ENCODE results near the gene TRPM6.
"Not testable (repeated sequence)": the region's sequence is repeated elsewhere in the genome, so short reads cannot be mapped to it uniquely, and the experiment has no call there.

Gene TRPM6

GRCh38 chr9:74855072-74855471 is 32.6 kb downstream of the TRPM6 start:
- DNase-seq, result no peak

GRCh38 chr9:74853024-74853423 is 34.7 kb downstream of the TRPM6 start:
- not testable (repeated sequence) for DNase-seq

GRCh38 chr9:74848153-74848525 is 39.6 kb downstream of the TRPM6 start:
- DNase-seq, result no peak

- no peak for DNase-seq
Observed at GRCh38 chr9:74847478-74848152, 40.1 kb downstream of the TRPM6 start.

GRCh38 chr9:74846766-74847165 is 41.0 kb downstream of the TRPM6 start:
- DNase-seq, result no peak

- DNase-seq, result no peak
Observed at GRCh38 chr9:74838351-74838750, 49.4 kb downstream of the TRPM6 start.

GRCh38 chr9:74824654-74825053 is 63.1 kb downstream of the TRPM6 start:
- no peak for DNase-seq

- no peak for DNase-seq
Observed at GRCh38 chr9:74821636-74822035, 66.1 kb downstream of the TRPM6 start.

GRCh38 chr9:74817816-74818215 is 69.9 kb downstream of the TRPM6 start:
- no peak for DNase-seq

GRCh38 chr9:74817281-74817810 is 70.4 kb downstream of the TRPM6 start:
- no peak for DNase-seq

- DNase-seq, result no peak
Observed at GRCh38 chr9:74810200-74810599, 77.5 kb downstream of the TRPM6 start.

- no peak for DNase-seq
Observed at GRCh38 chr9:74804018-74804385, 83.7 kb downstream of the TRPM6 start.

- no peak for DNase-seq
Observed at GRCh38 chr9:74803376-74804017, 84.2 kb downstream of the TRPM6 start.

GRCh38 chr9:74800226-74800625 is 87.5 kb downstream of the TRPM6 start:
- no peak for DNase-seq

GRCh38 chr9:74795803-74796202 is 91.9 kb downstream of the TRPM6 start:
- DNase-seq, result no peak

- no peak for DNase-seq
Observed at GRCh38 chr9:74795081-74795480, 92.6 kb downstream of the TRPM6 start.

GRCh38 chr9:74784506-74784905 is 103.2 kb downstream of the TRPM6 start:
- DNase-seq, result no peak

GRCh38 chr9:74783408-74783807 is 104.3 kb downstream of the TRPM6 start:
- DNase-seq, result no peak

GRCh38 chr9:74777136-74777879 is 110.4 kb downstream of the TRPM6 start:
- DNase-seq, result peak; percentile 73

- DNase-seq, result no peak
Observed at GRCh38 chr9:74775396-74775795, 112.3 kb downstream of the TRPM6 start.

GRCh38 chr9:74773886-74774479 is 113.7 kb downstream of the TRPM6 start:
- peak; percentile 75 for DNase-seq

GRCh38 chr9:74772121-74772520 is 115.6 kb downstream of the TRPM6 start:
- no peak for DNase-seq

- DNase-seq, result no peak
Observed at GRCh38 chr9:74771672-74772071, 116.0 kb downstream of the TRPM6 start.

- DNase-seq, result no peak
Observed at GRCh38 chr9:74771262-74771585, 116.5 kb downstream of the TRPM6 start.
